GM10847 (cell line): ENCODE results near the gene SIRPG.

Source experiments
- POLR2A ChIP-seq: IDR thresholded peaks from 2 replicates; pipeline ENCODE4 v1.6.1; 2011; ENCODE audit not compliant: insufficient read length; ENCODE audit errors: extremely low read depth

The SIRPG gene

DNA sequence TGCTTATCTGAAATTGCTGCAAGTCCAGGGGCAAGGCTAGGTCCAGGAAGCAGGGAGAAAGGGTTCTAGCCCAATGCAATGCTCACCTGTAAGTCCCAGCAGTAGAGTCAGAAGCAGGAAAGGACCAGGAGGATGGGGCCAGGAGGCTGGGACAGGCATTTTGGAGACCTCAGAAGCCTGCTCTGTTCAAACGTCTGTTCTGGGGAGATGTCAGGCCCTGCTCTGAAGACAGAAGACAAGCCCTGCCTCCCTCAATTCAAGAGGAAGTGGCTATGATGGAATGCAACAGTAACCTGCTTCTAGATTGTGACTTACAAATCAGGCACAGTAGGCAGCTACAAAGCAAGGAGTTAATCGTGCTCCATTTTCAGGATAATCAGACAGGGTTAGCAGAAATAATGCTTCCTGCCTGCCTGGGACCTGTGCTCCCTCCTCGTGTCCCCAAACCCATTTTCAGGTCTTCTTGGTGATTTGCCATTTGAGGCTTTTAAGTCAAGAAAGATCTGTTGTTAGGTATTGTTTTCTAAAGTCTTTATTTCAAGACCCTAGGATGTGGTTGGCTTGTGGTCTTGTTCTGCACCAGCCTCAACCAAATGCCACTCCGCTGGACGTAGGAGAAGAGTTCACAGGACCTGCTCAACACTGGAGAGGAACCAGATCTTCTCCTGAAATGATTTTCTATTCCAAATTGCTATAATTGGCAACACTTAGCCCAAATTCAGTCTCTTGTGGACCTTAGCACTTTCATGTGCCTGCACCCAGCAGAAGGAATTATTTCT, at the start of gene SIRPG:
TSS of gene SIRPG (minus strand) at position 224 of the 779 bp plus-strand sequence. CDS start at position 159, 65 bp downstream.
- no peak for TF ChIP-seq POLR2A

DNA sequence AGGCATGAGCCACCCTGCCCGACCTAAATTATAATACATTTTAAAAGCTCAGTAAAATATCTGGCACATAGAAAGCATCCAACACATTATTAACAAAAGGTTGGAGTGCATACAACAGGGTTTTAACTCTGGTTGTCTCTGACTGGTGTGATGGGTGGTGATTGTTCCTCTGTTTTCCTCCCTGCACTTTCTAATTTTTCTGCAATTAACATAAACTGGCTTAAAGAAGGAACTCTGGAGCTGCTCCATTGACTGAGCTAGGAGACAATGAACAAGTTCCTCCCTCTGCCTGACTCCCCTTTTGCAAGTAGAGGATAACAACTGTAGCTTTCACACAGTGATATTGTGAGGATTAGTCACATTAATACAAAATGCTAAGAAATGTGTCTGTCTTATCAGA, 48.5 kb upstream of the SIRPG start:
- TF ChIP-seq POLR2A = no peak

DNA sequence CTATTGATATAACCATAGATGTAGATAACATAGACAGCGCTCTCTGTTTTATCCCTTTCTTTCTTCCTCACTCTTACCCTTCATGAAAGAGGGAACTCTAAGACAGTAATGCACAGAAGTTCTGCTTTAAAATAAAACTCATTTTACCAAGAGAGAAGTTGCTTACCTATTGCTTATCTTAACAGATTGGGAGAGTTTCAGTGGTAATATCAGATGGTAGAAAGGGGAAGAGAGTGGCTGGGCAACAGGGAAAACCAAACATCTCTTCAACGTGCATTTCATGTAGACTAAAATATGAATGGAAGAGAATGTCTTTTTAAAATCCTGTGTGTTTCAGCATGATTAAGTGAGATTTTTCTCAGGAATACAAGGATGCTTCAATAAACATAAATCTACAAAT, 45.3 kb upstream of the SIRPG start:
- TF ChIP-seq POLR2A = no peak

DNA sequence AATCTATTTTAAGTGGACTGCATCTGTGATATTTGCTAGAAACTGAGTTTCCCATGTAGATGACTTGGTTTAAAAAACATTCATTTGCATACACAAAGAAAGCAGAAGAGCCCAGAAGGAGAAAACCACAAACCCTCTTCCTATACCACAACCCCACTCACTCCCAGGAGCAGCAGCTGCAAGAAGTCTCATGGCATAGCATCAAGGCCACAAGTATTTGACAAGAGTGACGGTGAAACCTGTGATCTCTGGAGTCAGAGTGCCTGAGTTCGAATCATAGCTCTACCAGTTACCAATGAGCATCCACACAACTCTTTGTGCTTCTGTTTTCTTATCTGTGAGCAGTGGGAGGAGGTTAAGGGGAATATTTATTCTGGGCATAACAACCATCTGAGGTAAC, 44.7 kb upstream of the SIRPG start:
- no peak for TF ChIP-seq POLR2A

DNA sequence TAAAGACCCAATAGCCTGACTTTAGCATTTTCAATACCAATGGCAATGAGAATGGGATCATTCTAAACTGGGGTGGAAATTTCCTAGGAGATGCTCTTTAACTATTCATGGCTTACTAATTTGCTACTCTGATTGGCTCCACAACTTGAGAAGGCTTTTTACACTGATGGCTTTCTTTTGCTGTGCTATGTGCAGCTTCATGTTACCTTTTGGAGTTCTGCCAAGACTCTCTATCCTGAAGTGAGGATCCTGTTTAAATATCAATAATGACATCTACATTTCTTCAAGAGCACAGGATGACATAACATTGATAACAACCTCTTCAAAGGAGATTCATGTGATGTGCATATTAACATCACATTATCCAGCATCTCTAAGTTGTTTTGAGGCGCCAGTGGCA, 43.4 kb upstream of the SIRPG start:
- no peak for TF ChIP-seq POLR2A

DNA sequence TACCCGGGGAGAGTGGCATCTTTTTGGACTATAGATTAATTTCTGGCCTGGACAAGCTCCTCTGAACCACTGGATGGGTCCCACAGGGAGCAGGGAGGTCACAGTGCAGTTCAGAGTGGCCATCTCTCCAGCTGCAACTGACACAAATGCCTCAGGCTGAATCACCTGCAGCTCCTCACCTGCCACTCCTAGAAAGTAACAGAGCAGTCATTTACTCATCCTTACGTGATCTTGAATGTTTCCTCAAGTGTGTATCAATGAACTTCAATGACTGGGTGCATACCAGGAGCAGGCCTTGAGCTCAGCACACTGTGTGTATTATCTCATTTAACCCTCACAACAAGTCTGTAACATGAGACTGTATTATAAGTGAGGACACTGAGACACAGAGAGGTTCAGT, 40.0 kb upstream of the SIRPG start:
- no peak for TF ChIP-seq POLR2A

DNA sequence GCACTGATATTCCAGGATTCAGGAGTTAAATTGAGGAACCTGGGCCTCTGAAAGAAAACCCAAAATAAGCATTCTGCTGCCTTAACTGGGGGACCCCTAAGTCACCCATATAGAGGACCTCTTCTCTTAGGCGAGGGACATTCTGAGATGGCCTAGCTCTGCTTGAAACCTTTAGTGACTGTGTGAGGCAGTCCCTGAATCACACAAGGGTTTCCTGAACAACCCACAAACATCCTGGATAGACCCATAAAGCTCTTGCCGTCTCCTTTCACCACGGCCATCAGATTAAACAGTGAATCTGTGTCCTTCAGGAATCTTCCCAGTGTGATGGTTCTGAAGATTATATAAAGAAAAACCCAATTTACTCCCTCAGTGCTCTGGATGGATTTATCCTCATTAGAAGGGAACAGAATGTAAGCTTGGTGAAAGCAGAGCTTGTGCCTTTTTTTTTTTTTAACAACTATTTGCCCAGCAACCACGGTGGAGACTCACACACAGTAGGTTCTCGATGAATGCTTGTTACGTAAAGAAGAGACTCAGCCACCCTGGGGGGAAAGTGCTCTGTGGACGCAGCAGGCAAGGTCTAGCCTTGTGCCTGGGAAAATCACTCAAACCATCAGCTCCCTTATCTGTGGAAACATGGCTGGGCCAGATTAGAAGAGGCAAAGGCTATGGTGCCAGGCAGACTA, 39.1 kb upstream of the SIRPG start:
- no peak for TF ChIP-seq POLR2A

DNA sequence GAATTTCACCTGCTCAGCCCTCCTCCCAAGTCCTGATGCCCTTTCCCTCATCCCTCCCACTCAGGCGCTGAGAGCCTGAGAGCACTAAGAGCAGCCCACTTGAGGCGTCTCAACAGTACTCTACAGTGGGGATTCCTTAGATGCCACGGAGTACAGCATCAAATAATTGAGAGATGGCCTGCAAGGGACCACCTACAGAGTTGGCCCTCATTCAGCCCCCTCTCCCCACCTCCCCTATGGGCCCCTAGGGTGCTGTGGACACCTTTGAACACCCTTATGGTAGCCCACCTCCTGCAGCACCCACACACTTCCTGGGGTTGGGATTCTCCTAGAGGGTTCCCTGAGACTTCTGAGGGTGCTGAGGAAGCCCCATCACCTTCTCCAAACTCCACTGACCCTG, 37.1 kb upstream of the SIRPG start:
- no peak for TF ChIP-seq POLR2A

DNA sequence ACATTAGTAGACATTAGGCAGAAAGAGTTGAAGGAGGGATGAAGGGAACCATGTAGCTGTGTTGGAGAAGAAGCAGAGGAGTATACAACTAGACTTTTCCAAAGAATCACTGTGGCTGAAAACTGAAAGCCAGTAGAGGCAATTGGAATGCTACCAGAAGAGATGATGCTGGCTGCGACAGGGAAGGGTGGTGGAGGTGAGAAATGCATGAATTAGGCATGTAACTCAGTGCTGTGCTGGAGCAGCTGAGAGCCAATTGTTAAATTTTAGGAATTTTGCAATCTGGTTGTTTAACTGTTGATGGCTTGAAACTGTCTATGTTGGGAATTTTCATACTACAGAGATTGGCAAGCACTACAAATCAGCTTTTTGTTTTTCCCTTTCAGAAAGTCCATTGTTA, 35.8 kb upstream of the SIRPG start:
- TF ChIP-seq POLR2A = no peak

DNA sequence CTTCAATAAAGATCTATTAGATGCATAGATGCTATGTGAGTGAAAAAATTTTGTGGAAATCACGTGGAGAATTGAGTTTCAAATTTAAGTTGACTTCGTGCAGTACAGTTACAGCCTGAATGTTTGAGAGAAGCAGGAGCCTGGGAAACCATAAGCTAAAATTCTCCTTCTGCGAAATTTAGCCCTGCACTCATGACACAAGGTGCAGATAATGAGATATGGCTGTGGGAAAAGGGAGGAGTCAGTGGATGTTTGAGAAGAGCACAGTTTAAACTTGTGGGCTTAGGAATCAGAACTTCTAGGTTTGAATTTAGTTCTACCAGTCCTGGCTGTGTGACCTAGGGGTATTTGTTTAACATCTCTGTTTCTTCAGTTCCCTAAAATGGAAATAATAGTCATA, 32.1 kb upstream of the SIRPG start:
- TF ChIP-seq POLR2A = no peak

DNA sequence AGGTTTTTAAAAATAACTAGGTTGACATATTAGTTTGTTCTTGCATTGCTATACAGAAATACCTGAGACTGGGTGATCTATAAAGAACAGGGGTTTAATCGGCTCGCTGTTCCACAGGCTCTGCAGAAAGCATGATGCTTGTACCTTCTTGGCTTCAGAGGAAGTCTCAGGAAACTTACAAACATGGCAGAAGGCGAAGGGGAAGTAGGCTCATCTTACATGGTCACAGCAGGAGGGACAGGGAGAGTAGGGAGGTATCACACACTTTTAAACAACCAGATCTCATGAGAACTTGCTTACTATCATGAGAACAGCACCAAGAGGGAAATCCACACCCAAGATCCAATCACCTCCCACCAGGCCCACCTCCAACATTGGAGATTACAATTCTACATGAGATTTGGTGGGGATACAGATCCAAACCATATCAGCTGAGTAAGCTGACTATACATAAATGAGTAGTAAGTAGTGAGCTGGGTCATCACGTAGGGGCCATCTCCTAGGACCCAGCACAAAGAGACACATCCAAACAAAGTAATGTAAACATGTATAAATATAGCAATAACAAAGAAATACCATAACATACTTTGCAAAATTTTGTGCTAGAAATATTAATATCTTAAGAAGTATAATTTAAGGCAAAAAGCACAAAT, 31.4 kb upstream of the SIRPG start:
- TF ChIP-seq POLR2A = no peak

DNA sequence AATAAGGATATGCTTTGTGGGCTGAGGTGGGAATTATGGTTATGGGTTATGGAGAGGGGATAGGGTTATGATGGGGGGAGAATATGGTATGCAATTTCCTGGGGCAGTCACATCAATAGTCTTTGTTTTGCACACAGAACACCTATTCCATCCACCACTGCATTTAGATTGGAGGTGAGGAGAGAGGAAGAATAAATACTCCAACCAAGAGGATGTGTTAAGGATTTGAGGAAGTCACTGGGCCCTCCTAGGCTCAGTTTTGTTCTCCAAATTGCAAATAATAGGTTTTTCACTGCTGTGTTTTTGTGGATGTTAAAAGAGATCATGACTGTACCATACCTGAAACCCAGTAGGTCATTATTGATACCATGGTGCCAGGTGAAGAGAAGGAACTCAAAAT, 29.5 kb upstream of the SIRPG start:
- TF ChIP-seq POLR2A = no peak

DNA sequence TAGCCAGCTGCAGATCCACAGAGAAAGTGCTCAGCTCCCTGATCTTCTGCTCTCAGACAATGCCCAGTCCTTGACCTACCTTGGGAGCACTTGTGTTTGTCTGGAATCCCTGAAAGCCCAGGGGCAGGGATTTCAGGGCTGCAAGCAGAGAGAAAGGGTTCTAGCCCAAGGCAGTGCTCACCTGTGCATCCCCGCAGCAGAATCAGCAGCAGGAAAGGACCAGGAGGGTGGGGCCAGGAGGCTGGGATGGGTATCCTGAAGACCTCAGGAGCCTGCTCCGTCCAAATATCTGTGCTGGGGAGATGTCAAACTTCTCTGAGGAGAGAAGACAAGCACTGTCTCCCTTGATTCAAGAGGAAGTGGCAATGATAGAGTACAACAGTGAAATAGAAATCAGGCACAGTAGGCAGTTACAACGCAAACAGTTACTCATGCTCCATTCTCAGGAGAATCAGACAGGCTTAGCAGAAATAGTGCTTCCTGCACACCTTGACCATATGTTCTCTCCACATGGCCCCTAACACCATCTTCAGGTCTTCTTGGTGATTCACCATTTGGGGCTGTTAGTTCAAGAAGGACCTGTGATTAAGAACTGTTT, 28.7 kb upstream of the SIRPG start:
- TF ChIP-seq POLR2A = no peak

DNA sequence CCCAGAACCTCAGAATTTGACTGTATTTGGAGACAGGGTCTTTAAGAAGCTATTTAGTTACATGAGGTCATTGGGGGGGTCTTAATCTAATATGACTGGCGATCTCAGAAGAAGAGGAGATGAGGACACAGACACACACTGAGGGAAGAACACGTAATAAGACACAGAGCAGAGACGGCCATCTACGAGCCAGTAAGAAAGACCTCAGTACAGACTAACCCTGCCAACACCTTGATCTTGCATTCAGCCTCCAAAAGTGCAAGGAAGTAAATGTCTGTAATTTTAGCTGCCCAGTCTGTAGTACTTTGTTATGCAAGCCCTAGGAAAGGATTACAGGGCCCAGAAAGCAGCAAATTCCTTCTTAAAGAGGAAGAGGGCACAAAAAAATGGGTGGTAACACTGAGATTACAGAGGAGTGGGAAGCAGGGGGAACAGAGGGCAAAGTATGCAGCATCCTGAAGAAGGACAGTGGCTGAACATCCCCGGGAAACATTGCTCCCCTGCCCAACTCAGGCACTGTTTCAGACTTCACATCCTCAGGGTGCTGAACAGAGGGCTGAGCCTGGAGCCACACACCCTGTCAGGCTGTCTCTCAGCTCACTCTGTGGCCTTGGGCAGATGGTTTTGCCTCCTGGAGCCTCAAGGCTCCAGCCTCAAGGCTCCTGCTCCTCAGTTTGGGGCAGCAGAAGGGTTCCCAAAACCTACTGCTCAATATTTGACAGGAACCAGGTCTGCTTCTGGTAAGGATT, 27.9 kb upstream of the SIRPG start:
- no peak for TF ChIP-seq POLR2A

DNA sequence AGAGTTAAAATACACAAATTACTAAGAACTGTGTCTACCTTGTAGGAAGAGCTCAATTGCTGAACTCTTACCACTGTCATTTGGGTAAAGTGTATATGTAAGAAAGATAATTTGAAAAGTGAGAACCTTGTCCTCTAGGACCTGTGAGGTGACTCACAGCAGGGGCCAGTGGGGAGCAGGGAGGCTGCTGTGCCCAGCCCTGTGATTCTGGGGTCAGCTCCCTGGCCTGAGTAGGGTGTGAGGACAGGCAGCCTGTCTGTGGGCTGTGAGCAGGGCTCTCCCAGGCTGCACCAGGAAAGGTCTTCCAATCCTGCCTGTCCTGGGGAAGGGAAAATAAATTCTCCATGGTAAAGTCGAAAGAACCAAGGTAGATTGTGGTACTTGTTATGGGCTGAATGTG, 27.3 kb upstream of the SIRPG start:
- no peak for TF ChIP-seq POLR2A
